ENCODE results near the gene SLC26A5.

- TF ChIP-seq CTCF (IDR thresholded peaks at IDR 0.05; ENCODE audit: poor library complexity) (no peak), EZH2 (IDR thresholded peaks at IDR 0.05; ENCODE audit: borderline replicate concordance) (no peak)
Measured at GRCh38 chr7:103348452-103348851, 97.6 kb downstream of the SLC26A5 start.
